Transverse colon (tissue), 4 donors: Measurements from ENCODE around the gene LBHD2. TPM values are rescaled to one million over a fixed set of nuclear protein-coding genes. Genes with fewer than 3 reads are reported as not detected.
A peak's percentile ranks its signal among the peaks of the same experiment; 100 is the strongest.

Experiments used
- DNase-seq: peaks from one replicate; pipeline ENCODE4 v3.0.0-alpha.2; 2019
- H3K27ac ChIP-seq, 4 donors: fragments of 200-600 bp; sonication (generic); 2 replicates each; pipeline ENCODE4 v1.5.1; 2016 to 2018; ENCODE audit warnings: inconsistent platforms in 4 of 4
- H3K27me3 ChIP-seq: fragments of 200-600 bp; sonication (generic); 2 replicates; pipeline ENCODE4 v1.5.1; 2017; ENCODE audit warnings: inconsistent platforms
- H3K36me3 ChIP-seq, 4 donors: fragments of 200-600 bp; sonication (generic); 2 replicates each; pipeline ENCODE4 v1.5.1; 2017 to 2019; ENCODE audit warnings: inconsistent platforms in 4 of 4
- H3K4me1 ChIP-seq, 4 donors: fragments of 200-600 bp; sonication (generic); 2 replicates each; pipeline ENCODE4 v1.5.1; 2017 to 2020; ENCODE audit warnings: inconsistent platforms in 4 of 4
- H3K4me3 ChIP-seq, 4 donors: fragments of 200-600 bp; sonication (generic); 1 replicate in 1 of 4; 2 replicates in 3 of 4; pipeline versions ENCODE4 v1.5.1 to v1.6.1; 2017 to 2019; ENCODE audit warnings: inconsistent platforms in 4 of 4
- H3K9me3 ChIP-seq, 2 donors: fragments of 200-600 bp; sonication (generic); 2 replicates each; pipeline ENCODE4 v1.5.1; 2017 to 2019; ENCODE audit warnings: inconsistent platforms in 2 of 2
- CTCF ChIP-seq, 5 experiments: fragments of 200-600 bp in 3 of 5; fragments of 450-650 bp in 2 of 5; sonication (generic) in 3 of 5; IDR thresholded peaks; 1 replicate in 2 of 5; 2 replicates in 3 of 5; pipeline ENCODE4 v1.5.1; 2016 to 2017; ENCODE audit warnings: antibody characterized with exemption in 5 of 5, inconsistent platforms in 3 of 5, mild to moderate bottlenecking in 2 of 5, moderate library complexity in 1 of 5
- EP300 ChIP-seq: sonication (generic); formaldehyde crosslinking; IDR thresholded peaks from one replicate; pipeline ENCODE4 v1.6.1; 2017; ENCODE audit warnings: antibody characterized with exemption, low read depth
- POLR2A ChIP-seq: fragments of 450-650 bp; IDR thresholded peaks from one replicate; pipeline ENCODE4 v1.6.1; 2016; ENCODE audit warnings: antibody characterized with exemption, mild to moderate bottlenecking, moderate library complexity
- POLR2AphosphoS5 ChIP-seq, 3 donors: sonication (generic); formaldehyde crosslinking; IDR thresholded peaks; one replicate each; pipeline ENCODE4 v1.6.1; 2016; ENCODE audit warnings: antibody characterized with exemption in 3 of 3
- WGBS, 2 donors: methylation state at CpG; one replicate each; pipeline ENCODE4 v1.1.5; 2018; ENCODE audit warnings: low coverage in 1 of 2; 5-methylcytosine and 5-hydroxymethylcytosine counted together
- in situ Hi-C, 4 donors: fragments of 200-750 bp; cut with MboI; loops; one replicate each; pipeline versions ENCODE4 v1.15.0 to v1.15.1; 2017; ENCODE audit warnings: low sequenced_read_pairs in 3 of 4, low pct_ligation_motif_present in 1 of 4, low pct_unique_long_range_greater_than_20kb in 1 of 4
- intact Hi-C: fragments of 100-400 bp; cut with DNase I; formaldehyde crosslinking; loops from one replicate; pipeline ENCODE4 v1.15.1; 2023; ENCODE audit warnings: low total_unique reads
- total RNA-seq, 4 donors: library from RNA; depleted of rRNA; stranded (reverse); fragments of >200 nt; gene quantifications; one replicate each; pipeline ENCODE4 v1.1.0, GENCODE V29; 2016

LBHD2 gene
- total RNA-seq, 4 donors from 2014 or later, result not detected

GRCh38 chr14:103122947-103123633 is 39.1 kb downstream of the LBHD2 start, which contains the start of gene TNFAIP2:
Gene TNFAIP2, plus strand, starts transcription at chr14:103123461. Its CDS starts 2,997 bp downstream, at chr14:103126458.
- H3K27me3 ChIP-seq, result peaks cover 42% of the 10 kb centered on the region
- peak within 1 kb of the TSS; percentile 81 to 87 (median 86) for H3K27ac ChIP-seq
- peak within 1 kb of the TSS; percentile 20 to 58 (median 44) for H3K4me3 ChIP-seq
- no peaks in the 10 kb centered on the region for H3K9me3 ChIP-seq
- TF ChIP-seq POLR2AphosphoS5 (IDR thresholded peaks at IDR 0.05) (peak in 2 of 3 donors; percentile 37 to 68), CTCF (IDR thresholded peaks at IDR 0.05) (no peak), POLR2A (peak; percentile 54), EP300 (no peak)
- WGBS, 2 donors, result 1% methylated on average over 60 of the region's 74 CpGs; no CpG with 5 or more reads in 1 of the 2 donors
- peak; percentile 55 for DNase-seq
- intact Hi-C loops, result no loop called here
- in situ Hi-C loops, result no loop called here
- H3K4me1 ChIP-seq, result peaks cover 29 to 81% (median 58%) of the 10 kb centered on the region in 4 donors
- no peaks in the 10 kb centered on the region for H3K36me3 ChIP-seq

GRCh38 chr14:103123634-103124500 is 39.9 kb downstream of the LBHD2 start:
- intact Hi-C loops (no loop called here), in situ Hi-C loops (no loop called here)
- H3K36me3 ChIP-seq, result no peaks in the 10 kb centered on the region
- peaks cover 23 to 80% (median 55%) of the 10 kb centered on the region in 4 donors for H3K4me1 ChIP-seq
- peak overlapping the region; percentile 81 to 87 (median 86) for H3K27ac ChIP-seq
- peaks cover 49% of the 10 kb centered on the region for H3K27me3 ChIP-seq
- DNase-seq, result no peak
- H3K4me3 ChIP-seq, result peak overlapping the region; percentile 20 to 58 (median 44)
- H3K9me3 ChIP-seq, result no peaks in the 10 kb centered on the region
- 0 to 42% methylated on average over 1 to 21 of the region's 48 CpGs for WGBS, 2 donors
- TF ChIP-seq CTCF (IDR thresholded peaks at IDR 0.05), result peak in 2 of 5 experiments; percentile 7 to 23
- no peak for TF ChIP-seq EP300

GRCh38 chr14:103124501-103125001 is 40.5 kb downstream of the LBHD2 start:
- Histone ChIP-seq H3K9me3 (no peaks in the 10 kb centered on the region), H3K36me3 (no peaks in the 10 kb centered on the region), H3K4me1 (peaks cover 23 to 84% (median 55%) of the 10 kb centered on the region in 4 donors), H3K4me3 (peak overlapping the region in 3 of 4 donors; percentile 38 to 58 (median 50)), H3K27me3 (peaks cover 52% of the 10 kb centered on the region), H3K27ac (peak overlapping the region in 3 of 4 donors; percentile 81 to 86 (median 85))
- intact Hi-C loops (no loop called here), in situ Hi-C loops (no loop called here)
- TF ChIP-seq POLR2AphosphoS5 (IDR thresholded peaks at IDR 0.05), result no peak
- no peak for TF ChIP-seq POLR2A
- TF ChIP-seq EP300, result no peak
- no peak for TF ChIP-seq CTCF (IDR thresholded peaks at IDR 0.05)
- whole genome bisulfite sequencing, 2 donors, result 88% methylated on average over 4 of the region's 5 CpGs; no CpG with 5 or more reads in 1 of the 2 donors
- DNase-seq, result no peak
